ENCODE results near the gene HAS3.
A peak's percentile ranks its signal among the peaks of the same experiment; 100 is the strongest.
"Not testable (repeated sequence)": the region's sequence is repeated elsewhere in the genome, so short reads cannot be mapped to it uniquely, and the experiment has no call there.

HAS3 gene

GRCh38 chr16:69145658-69146057 lies 40.2 kb downstream of the HAS3 start:
- DNase-seq, result no peak

DNA sequence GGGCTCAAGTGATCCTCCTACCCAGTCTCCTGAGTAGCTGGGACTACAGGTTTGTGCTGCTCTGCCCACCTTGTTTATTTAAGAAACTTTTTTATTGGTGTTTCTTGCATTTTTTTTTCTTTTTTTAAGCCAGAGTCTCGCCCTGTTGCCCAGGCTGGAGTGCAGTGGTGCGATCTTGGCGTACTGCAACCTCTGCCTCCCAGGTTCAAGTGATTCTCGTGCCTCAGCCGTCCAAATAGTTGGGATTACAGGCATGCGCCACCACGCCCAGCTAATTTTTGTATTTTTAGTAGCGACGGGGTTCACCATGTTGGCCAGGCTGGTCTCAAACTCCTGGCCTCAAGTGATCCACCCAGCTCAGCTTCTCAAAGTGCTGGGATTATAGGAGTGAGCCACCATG lies 44.2 kb downstream of the HAS3 start:
- DNase-seq, result not testable (repeated sequence)

GRCh38 chr16:69150146-69150865 lies 44.9 kb downstream of the HAS3 start:
- DNase-seq, result peak; percentile 74

- DNase-seq, result no peak
These were observed 51.7 kb downstream of the HAS3 start for GRCh38 chr16:69157196-69157595.

DNA sequence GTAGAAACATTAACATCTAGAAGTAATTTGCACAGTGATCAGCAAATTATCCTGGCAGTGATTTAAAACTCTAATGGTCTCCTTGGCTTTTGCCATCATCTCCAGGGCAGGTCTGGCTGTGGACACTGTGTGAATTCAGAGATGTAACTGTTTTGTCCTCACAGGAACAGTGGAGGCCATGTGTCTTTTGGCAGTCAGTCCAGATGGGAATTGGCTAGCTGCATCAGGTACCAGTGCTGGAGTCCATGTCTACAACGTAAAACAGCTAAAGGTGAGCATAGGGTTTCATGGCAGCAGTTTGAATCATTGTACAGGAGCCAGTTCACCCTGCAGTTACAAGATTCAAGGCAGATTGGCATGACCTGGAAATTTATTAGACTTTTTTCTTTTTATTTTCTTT lies 54.7 kb downstream of the HAS3 start:
- no peak for DNase-seq

GRCh38 chr16:69165584-69165983 lies 60.1 kb downstream of the HAS3 start:
- DNase-seq, result no peak

GRCh38 chr16:69166221-69166833 lies 60.9 kb downstream of the HAS3 start:
- peak; percentile 30 for DNase-seq

DNA sequence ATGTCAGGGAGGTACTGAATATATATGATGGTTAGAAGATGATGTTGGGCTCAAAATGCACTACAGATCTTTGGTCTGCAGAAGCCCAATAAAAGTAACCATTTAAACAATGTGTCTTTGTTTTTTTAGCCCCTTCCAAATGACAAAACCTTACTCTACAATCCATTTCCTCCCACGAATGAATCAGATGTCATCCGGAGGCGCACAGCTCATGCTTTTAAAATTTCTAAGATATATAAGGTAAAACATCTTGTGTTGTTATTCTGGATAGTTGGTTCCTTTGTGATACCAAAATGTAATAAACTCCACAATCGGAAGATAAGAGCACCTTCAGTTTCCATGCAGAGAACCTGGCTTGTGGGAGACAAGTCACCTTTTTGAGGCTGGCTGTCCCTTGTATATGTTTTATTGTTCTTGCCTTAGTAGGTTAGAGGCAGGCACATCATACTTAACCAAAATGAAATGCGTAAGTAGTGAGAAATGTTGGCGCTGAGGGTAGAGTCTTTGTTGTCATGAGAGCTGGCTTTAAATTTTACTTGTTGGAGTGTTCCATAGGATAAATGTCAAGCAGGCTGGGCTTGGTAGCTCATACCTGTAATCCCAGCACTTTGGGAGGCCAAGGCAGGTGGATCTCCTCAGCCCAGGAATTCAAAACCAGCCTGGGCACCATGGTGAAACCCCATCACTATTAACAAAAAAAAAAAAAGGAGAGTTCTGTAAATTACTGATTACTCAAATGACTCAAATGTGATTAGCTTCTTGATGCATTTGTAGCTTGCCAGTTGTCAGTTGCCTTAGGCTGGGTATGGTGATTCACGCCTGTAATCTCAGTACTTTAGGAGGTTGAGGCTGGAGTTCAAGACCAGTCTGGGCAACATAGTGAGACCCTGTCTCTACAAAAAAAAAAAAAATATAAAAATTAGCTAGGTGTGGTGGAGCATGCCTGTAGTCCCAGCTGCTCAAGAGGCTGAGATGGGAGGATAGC lies 61.8 kb downstream of the HAS3 start:
- DNase-seq, result no peak
